Endodermal cell (in vitro differentiated cells): Measurements from ENCODE around the gene TEX50. TPM values are rescaled to one million over a fixed set of nuclear protein-coding genes. Genes with fewer than 3 reads are reported as not detected.
"Not testable (repeated sequence)": the region's sequence is repeated elsewhere in the genome, so short reads cannot be mapped to it uniquely, and the experiment has no call there.

Experiments used
- DNase-seq: peaks from one replicate; pipeline ENCODE4 v3.0.0-alpha.2; 2017
- H3K27ac ChIP-seq: 2 replicates; pipeline ENCODE4 v1.5.1; 2013; ENCODE audit warnings: mild to moderate bottlenecking, low read depth, low read length, moderate library complexity
- H3K27me3 ChIP-seq: 2 replicates; pipeline ENCODE4 v1.6.1; 2013; ENCODE audit warnings: mild to moderate bottlenecking, low read length, moderate library complexity; ENCODE audit not compliant: insufficient read depth, control insufficient read depth, poor library complexity, severe bottlenecking
- H3K36me3 ChIP-seq: 2 replicates; pipeline ENCODE4 v1.7.0; 2013; ENCODE audit warnings: mild to moderate bottlenecking, low read length, moderate library complexity; ENCODE audit not compliant: control insufficient read depth, insufficient read depth
- H3K4me1 ChIP-seq: one replicate; pipeline ENCODE4 v1.7.0; 2013; ENCODE audit warnings: low read length; ENCODE audit not compliant: control insufficient read depth, insufficient read depth
- H3K4me3 ChIP-seq: 2 replicates; pipeline ENCODE4 v1.5.1; 2013; ENCODE audit warnings: mild to moderate bottlenecking, low read length, moderate library complexity
- H3K9ac ChIP-seq: 2 replicates; pipeline ENCODE4 v1.6.1; 2013; ENCODE audit warnings: mild to moderate bottlenecking, low read length, moderate library complexity; ENCODE audit not compliant: poor library complexity, severe bottlenecking; ENCODE audit errors: extremely low read depth
- H3K9me3 ChIP-seq: 2 replicates; pipeline ENCODE4 v1.6.1; 2013; ENCODE audit warnings: mild to moderate bottlenecking, low read length, moderate library complexity; ENCODE audit not compliant: control insufficient read depth
- H3K27ac Mint-ChIP-seq: 2 replicates; pipeline ENCODE4 v1.8.0; 2020; ENCODE audit warnings: mixed read lengths
- H3K27me3 Mint-ChIP-seq: 2 replicates; pipeline ENCODE4 v1.8.0; 2021; ENCODE audit warnings: mild to moderate bottlenecking, mixed read lengths; ENCODE audit not compliant: insufficient read depth
- H3K36me3 Mint-ChIP-seq: 2 replicates; pipeline ENCODE4 v1.8.0; 2020; ENCODE audit warnings: low read depth, mixed read lengths
- H3K4me1 Mint-ChIP-seq: 2 replicates; pipeline ENCODE4 v1.8.0; 2020; ENCODE audit warnings: mixed read lengths
- H3K4me3 Mint-ChIP-seq: 2 replicates; pipeline ENCODE4 v1.8.0; 2020; ENCODE audit warnings: mild to moderate bottlenecking, moderate library complexity, mixed read lengths
- H3K9me3 Mint-ChIP-seq: 2 replicates; pipeline ENCODE4 v1.8.0; 2020; ENCODE audit warnings: mild to moderate bottlenecking, mixed read lengths
- CTCF ChIP-seq: fragments of 200-600 bp; sonication (generic); conservative IDR thresholded peaks from 2 replicates; pipeline ENCODE4 v1.5.0; 2021; ENCODE audit warnings: antibody characterized with exemption, mild to moderate bottlenecking
- WGBS, 2 experiments: methylation state at CpG; one replicate each; pipeline versions ENCODE4 v1.1.5 to v1.1.7; 2013; ENCODE audit warnings: missing lambda C conversion rate in 2 of 2, mixed read lengths in 1 of 2; ENCODE audit not compliant: insufficient coverage in 1 of 2, insufficient read length in 1 of 2; 5-methylcytosine and 5-hydroxymethylcytosine counted together
- long read RNA-seq, 4 experiments: library from polyadenylated mRNA in 2 of 4; library from RNA in 1 of 4; library from capped mRNA in 1 of 4; stranded (forward) in 3 of 4; unstranded in 1 of 4; transcript quantifications; one replicate each; pipeline ENCODE4 v2.0.0, GENCODE V29; 2020 to 2021; ENCODE audit warnings: inconsistent platforms in 1 of 4
- polyA plus RNA-seq, 2 experiments: library from polyadenylated mRNA; stranded (reverse); fragments of 50-300 nt; gene quantifications; one replicate each; pipeline ENCODE4 v1.2.3, GENCODE V29; 2013
- total RNA-seq, 2 donors: library from RNA; stranded (reverse); fragmentation: NEBNext Ultra II Directional in 1 of 2; extraction: Animal tissue kit (Norgen Biotek cat#: 25700) in 1 of 2; gene quantifications; 2 replicates in 1 of 2; 3 replicates in 1 of 2; pipeline ENCODE4 v1.2.1, GENCODE V29; 2021

The TEX50 gene
- not detected for total RNA-seq
- polyA plus RNA-seq (2013, experiment 1 of 2), result not detected
- polyA plus RNA-seq (2013, experiment 2 of 2), result not detected
- long read RNA-seq, experiment 1, result 0 reads
- long read RNA-seq, experiment 2, result 0 reads
- long read RNA-seq, experiment 3, result 0 reads
- long read RNA-seq, experiment 4, result 0 reads

GRCh38 chr1:173635116-173635515, at the start of gene TEX50:
Gene TEX50, plus strand, starts transcription at chr1:173635338. Its CDS starts 184 bp downstream, at chr1:173635522.
- Histone ChIP-seq H3K4me1 (no peaks in the 10 kb centered on the region), H3K9ac (no peak within 1 kb of the TSS), H3K27me3 (no peaks in the 10 kb centered on the region), H3K36me3 (no peaks in the 10 kb centered on the region), H3K9me3 (peaks cover 16% of the 10 kb centered on the region), H3K27ac (no peak within 1 kb of the TSS), H3K4me3 (no peak within 1 kb of the TSS)
- Mint-ChIP-seq H3K4me1 (no peaks in the 10 kb centered on the region), H3K27ac (no peak within 1 kb of the TSS), H3K27me3 (no peaks in the 10 kb centered on the region), H3K36me3 (peaks cover 3% of the 10 kb centered on the region), H3K4me3 (no peak within 1 kb of the TSS), H3K9me3 (peaks cover 20% of the 10 kb centered on the region)
- no CpG with 5 or more reads among the region's 1 CpG for WGBS, 2 experiments
- no peak for DNase-seq
- no peak for TF ChIP-seq CTCF

GRCh38 chr1:173590557-173590956, 44.6 kb upstream of the TEX50 start:
- no peak overlapping the region for H3K27ac ChIP-seq
- no peak for TF ChIP-seq CTCF
- no peaks in the 10 kb centered on the region for H3K4me1 ChIP-seq
- no peaks in the 10 kb centered on the region for H3K27me3 ChIP-seq
- no peaks in the 10 kb centered on the region for H3K4me1 Mint-ChIP-seq
- 86 to 100% methylated on average over 1 of the region's 1 CpG for WGBS, 2 experiments
- H3K27ac Mint-ChIP-seq, result no peak overlapping the region
- H3K36me3 Mint-ChIP-seq, result no peaks in the 10 kb centered on the region
- no peaks in the 10 kb centered on the region for H3K27me3 Mint-ChIP-seq
- no peak for DNase-seq
- H3K9ac ChIP-seq, result no peak overlapping the region
- H3K9me3 Mint-ChIP-seq, result no peaks in the 10 kb centered on the region
- no peak overlapping the region for H3K4me3 ChIP-seq
- no peaks in the 10 kb centered on the region for H3K36me3 ChIP-seq
- no peaks in the 10 kb centered on the region for H3K9me3 ChIP-seq
- no peak overlapping the region for H3K4me3 Mint-ChIP-seq

GRCh38 chr1:173591138-173591537, 44.0 kb upstream of the TEX50 start:
- not testable (repeated sequence) for DNase-seq, H3K27me3 Mint-ChIP-seq, H3K36me3 ChIP-seq, H3K4me3 ChIP-seq, H3K9me3 ChIP-seq, H3K9ac ChIP-seq, H3K27ac ChIP-seq, H3K27ac Mint-ChIP-seq, H3K4me1 Mint-ChIP-seq, H3K27me3 ChIP-seq, H3K9me3 Mint-ChIP-seq, H3K4me3 Mint-ChIP-seq, H3K4me1 ChIP-seq, H3K36me3 Mint-ChIP-seq
- WGBS, 2 experiments, result 86 to 94% methylated on average over 3 to 5 of the region's 5 CpGs
